ENCODE results near the gene OTUD7B.
A peak's percentile ranks its signal among the peaks of the same experiment; 100 is the strongest.

GRCh38 chr1:149995927-149996326 is 14.6 kb downstream of the OTUD7B start:
- TF ChIP-seq CTCF (IDR thresholded peaks at IDR 0.05) (no peak), POLR2A (IDR thresholded peaks at IDR 0.05) (no peak), POLR2AphosphoS5 (IDR thresholded peaks at IDR 0.05; ENCODE audit: insufficient read depth in 1 of 2, low read depth in 1 of 2) (peak in 1 of 2 donors; percentile 63)
